Caco-2 (cell line): ENCODE data around the gene SMIM35. TPM values are rescaled to one million over a fixed set of nuclear protein-coding genes. Genes with fewer than 3 reads are reported as not detected.

Source experiments
- BruUV-seq: library from RNA; stranded (reverse); fragments of 400-500 nt; replicated peaks from 2 replicates; lab custom pipeline; 2021; lab: Mats Ljungman, UMichigan
- CTCF ChIA-PET: fragments of 300-600 bp; sonication (Branson Sonifier 250); formaldehyde crosslinking; loops from one replicate; lab custom pipeline; 2022; ENCODE audit warnings: antibody characterized with exemption; lab: Charles Lee
- POLR2A ChIA-PET: fragments of 300-600 bp; sonication (Branson Sonifier 250); formaldehyde crosslinking; loops from one replicate; lab custom pipeline; 2022; ENCODE audit warnings: antibody characterized with exemption; lab: Charles Lee
- DNase-seq, 2 experiments: peaks; one replicate each; pipeline versions ENCODE4 v3.0.0 to v3.0.0-alpha.2; 2020 to 2022
- H3K27me3 ChIP-seq: replicated peaks from 2 replicates; pipeline ENCODE4 v1.6.0; 2011; ENCODE audit warnings: low read length; ENCODE audit not compliant: control insufficient read depth, insufficient read depth
- H3K36me3 ChIP-seq: 2 replicates; pipeline ENCODE4 v1.5.1; 2011; ENCODE audit warnings: low read length; ENCODE audit not compliant: control insufficient read depth, insufficient read depth
- H3K4me1 ChIP-seq: fragments of 250-450 bp; sonication (Bioruptor Pico); 2 replicates; pipeline ENCODE4 v1.5.1; 2020; ENCODE audit warnings: mild to moderate bottlenecking
- H3K4me3 ChIP-seq: 2 replicates; pipeline ENCODE4 v1.5.1; 2011; ENCODE audit warnings: low read depth, mild to moderate bottlenecking, control low read depth, low read length
- H3K9me3 ChIP-seq: fragments of 250-450 bp; sonication (Bioruptor Pico); 2 replicates; pipeline ENCODE4 v1.5.1; 2020; ENCODE audit warnings: mild to moderate bottlenecking, moderate library complexity
- H3K27ac Mint-ChIP-seq: one replicate; pipeline ENCODE4 v1.8.0; 2022; ENCODE audit warnings: mixed read lengths; ENCODE audit not compliant: unreplicated experiment
- H3K27me3 Mint-ChIP-seq: one replicate; pipeline ENCODE4 v1.8.0; 2022; ENCODE audit warnings: mixed read lengths; ENCODE audit not compliant: insufficient read depth, unreplicated experiment
- H3K36me3 Mint-ChIP-seq: one replicate; pipeline ENCODE4 v1.8.0; 2022; ENCODE audit warnings: mild to moderate bottlenecking, mixed read lengths; ENCODE audit not compliant: insufficient read depth, unreplicated experiment
- H3K4me1 Mint-ChIP-seq: one replicate; pipeline ENCODE4 v1.8.0; 2022; ENCODE audit warnings: low read depth, mixed read lengths; ENCODE audit not compliant: unreplicated experiment
- H3K4me3 Mint-ChIP-seq: one replicate; pipeline ENCODE4 v1.8.0; 2022; ENCODE audit warnings: mild to moderate bottlenecking, moderate library complexity, mixed read lengths; ENCODE audit not compliant: unreplicated experiment
- H3K9me3 Mint-ChIP-seq: one replicate; pipeline ENCODE4 v1.8.0; 2022; ENCODE audit warnings: mixed read lengths; ENCODE audit not compliant: unreplicated experiment
- intact Hi-C: fragments of 100-400 bp; cut with micrococcal nuclease; formaldehyde crosslinking; loops from one replicate; pipeline ENCODE4 v1.10.0; 2022; ENCODE audit not compliant: unreplicated experiment
- total RNA-seq: library from RNA; stranded (reverse); gene quantifications from 2 replicates; pipeline ENCODE4 v1.2.3, GENCODE V29; 2022
- TF ChIP-seq, protein P1 (sequence below), 2 experiments: fragments of 200-600 bp in 1 of 2; IDR thresholded peaks; 1 replicate in 1 of 2; 2 replicates in 1 of 2; pipeline versions ENCODE4 v1.5.1 to v1.8.0; 2011 to 2022; ENCODE audit warnings: antibody characterized with exemption in 1 of 2, control low read depth in 1 of 2, inconsistent platforms in 1 of 2, low read depth in 1 of 2, low read length in 1 of 2, mild to moderate bottlenecking in 1 of 2, moderate library complexity in 1 of 2; ENCODE audit not compliant: insufficient read depth in 1 of 2, severe bottlenecking in 1 of 2, unreplicated experiment in 1 of 2

Gene SMIM35
- total RNA-seq, 1 experiment from 2014 or later: not detected

DNA sequence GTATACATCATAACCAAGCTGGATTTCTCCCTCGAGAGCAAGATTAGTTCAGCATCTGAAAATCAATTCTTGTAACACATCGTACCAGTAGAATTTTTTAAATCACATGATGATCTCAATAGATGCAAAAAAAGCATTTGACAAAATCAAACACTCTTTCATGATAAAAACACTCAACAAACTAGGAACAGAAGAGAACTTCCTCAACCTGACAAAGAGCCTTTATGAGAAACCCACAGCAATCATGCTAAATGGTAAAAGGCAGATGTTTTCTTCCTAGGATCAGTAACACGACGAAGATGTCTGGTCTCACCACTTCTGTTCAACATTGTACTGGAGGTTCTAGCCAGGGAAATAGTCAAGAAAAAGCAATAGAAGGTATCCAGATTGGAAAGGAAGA is 44.0 kb downstream of the SMIM35 start:
- TF ChIP-seq, protein P1, sequence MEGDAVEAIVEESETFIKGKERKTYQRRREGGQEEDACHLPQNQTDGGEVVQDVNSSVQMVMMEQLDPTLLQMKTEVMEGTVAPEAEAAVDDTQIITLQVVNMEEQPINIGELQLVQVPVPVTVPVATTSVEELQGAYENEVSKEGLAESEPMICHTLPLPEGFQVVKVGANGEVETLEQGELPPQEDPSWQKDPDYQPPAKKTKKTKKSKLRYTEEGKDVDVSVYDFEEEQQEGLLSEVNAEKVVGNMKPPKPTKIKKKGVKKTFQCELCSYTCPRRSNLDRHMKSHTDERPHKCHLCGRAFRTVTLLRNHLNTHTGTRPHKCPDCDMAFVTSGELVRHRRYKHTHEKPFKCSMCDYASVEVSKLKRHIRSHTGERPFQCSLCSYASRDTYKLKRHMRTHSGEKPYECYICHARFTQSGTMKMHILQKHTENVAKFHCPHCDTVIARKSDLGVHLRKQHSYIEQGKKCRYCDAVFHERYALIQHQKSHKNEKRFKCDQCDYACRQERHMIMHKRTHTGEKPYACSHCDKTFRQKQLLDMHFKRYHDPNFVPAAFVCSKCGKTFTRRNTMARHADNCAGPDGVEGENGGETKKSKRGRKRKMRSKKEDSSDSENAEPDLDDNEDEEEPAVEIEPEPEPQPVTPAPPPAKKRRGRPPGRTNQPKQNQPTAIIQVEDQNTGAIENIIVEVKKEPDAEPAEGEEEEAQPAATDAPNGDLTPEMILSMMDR (IDR thresholded peaks at IDR 0.05; ENCODE audit: insufficient read depth in 1 of 2, low read depth in 1 of 2, low read length in 1 of 2, severe bottlenecking in 1 of 2, unreplicated experiment in 1 of 2): no peak
- no peaks in the 10 kb centered on the region for H3K4me1 ChIP-seq
- ChIA-PET POLR2A (no interaction called here), CTCF (no interaction called here)
- intact Hi-C loops: no loop called here
- no peaks in the 10 kb centered on the region for H3K9me3 ChIP-seq
- Mint-ChIP-seq H3K27ac (no peak overlapping the region), H3K4me3 (no peak overlapping the region), H3K27me3 (peaks cover 28% of the 10 kb centered on the region), H3K4me1 (no peaks in the 10 kb centered on the region), H3K9me3 (no peaks in the 10 kb centered on the region), H3K36me3 (no peaks in the 10 kb centered on the region)
- no peaks in the 10 kb centered on the region for H3K27me3 ChIP-seq
- BruUV-seq: no TSS peak
- DNase-seq: no peak
- no peak overlapping the region for H3K4me3 ChIP-seq
- H3K36me3 ChIP-seq: no peaks in the 10 kb centered on the region

DNA sequence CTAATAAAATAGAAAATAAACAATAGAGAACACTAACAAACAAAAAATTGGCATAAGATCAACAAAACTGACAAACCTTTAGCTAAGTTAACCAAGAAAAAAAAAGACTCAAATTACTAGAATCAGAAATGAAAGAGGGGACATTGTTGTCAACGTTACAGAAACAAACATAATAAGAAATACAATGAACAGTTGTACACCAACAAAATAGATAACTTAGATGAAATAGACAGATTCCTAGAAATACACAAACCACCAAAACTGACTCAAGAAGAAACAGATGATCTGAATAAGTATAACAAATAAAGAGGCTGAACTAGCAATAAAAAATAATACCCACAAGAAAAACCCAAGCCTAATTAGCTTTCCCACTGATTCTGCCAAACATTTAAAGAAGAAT is 44.6 kb downstream of the SMIM35 start:
- Mint-ChIP-seq H3K36me3 (no peaks in the 10 kb centered on the region), H3K27ac (no peak overlapping the region), H3K27me3 (peaks cover 32% of the 10 kb centered on the region), H3K4me1 (no peaks in the 10 kb centered on the region), H3K4me3 (no peak overlapping the region), H3K9me3 (no peaks in the 10 kb centered on the region)
- ChIA-PET CTCF (interaction anchor here (0.6 kb wide), 1 partner anchor 217 kb away, joined by 3 read pairs; no protein-coding TSS in a partner anchor), POLR2A (no interaction called here)
- TF ChIP-seq, protein P1 (IDR thresholded peaks at IDR 0.05; ENCODE audit: insufficient read depth in 1 of 2, low read depth in 1 of 2, low read length in 1 of 2, severe bottlenecking in 1 of 2, unreplicated experiment in 1 of 2): no peak
- DNase-seq: no peak
- Histone ChIP-seq H3K9me3 (no peaks in the 10 kb centered on the region), H3K36me3 (no peaks in the 10 kb centered on the region), H3K4me3 (no peak overlapping the region), H3K4me1 (no peaks in the 10 kb centered on the region), H3K27me3 (no peaks in the 10 kb centered on the region)
- no TSS peak for BruUV-seq
- intact Hi-C loops: no loop called here

DNA sequence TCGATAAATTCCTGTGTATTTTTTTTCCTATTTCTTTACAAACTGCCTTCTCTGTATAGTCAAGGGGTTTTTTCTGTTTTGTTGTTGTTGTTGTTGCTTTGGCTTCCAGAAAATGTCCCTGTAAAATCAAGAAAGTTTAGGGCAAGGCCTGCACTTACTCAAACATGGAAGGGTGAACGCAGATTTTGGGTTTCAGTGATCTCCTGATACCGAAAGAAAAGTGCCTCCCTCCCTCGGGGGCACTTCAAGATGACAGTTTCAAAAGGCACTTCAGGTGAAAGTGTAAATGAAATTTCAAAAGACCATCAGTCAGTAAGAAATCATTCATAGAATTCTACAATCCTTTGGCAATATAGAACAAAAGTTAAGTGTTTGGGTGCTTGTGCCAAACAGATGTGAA is 53.3 kb downstream of the SMIM35 start:
- Mint-ChIP-seq H3K4me3 (no peak overlapping the region), H3K4me1 (no peaks in the 10 kb centered on the region), H3K27ac (no peak overlapping the region), H3K9me3 (no peaks in the 10 kb centered on the region), H3K27me3 (peaks cover 33% of the 10 kb centered on the region), H3K36me3 (no peaks in the 10 kb centered on the region)
- Histone ChIP-seq H3K4me1 (no peaks in the 10 kb centered on the region), H3K4me3 (no peak overlapping the region), H3K27me3 (no peaks in the 10 kb centered on the region; the same call in 1 of the 2 replicates), H3K9me3 (no peaks in the 10 kb centered on the region), H3K36me3 (no peaks in the 10 kb centered on the region)
- POLR2A ChIA-PET: no interaction called here
- no peak for DNase-seq
- no TSS peak for BruUV-seq
- TF ChIP-seq, protein P1 (IDR thresholded peaks at IDR 0.05; ENCODE audit: insufficient read depth in 1 of 2, low read depth in 1 of 2, low read length in 1 of 2, severe bottlenecking in 1 of 2, unreplicated experiment in 1 of 2): no peak
- CTCF ChIA-PET: no interaction called here
- intact Hi-C loops: no loop called here
